VCaP (cell line): ENCODE measurements around the gene RAB15.

ENCODE experiments used
- H3K27ac ChIP-seq: fragments of 450-650 bp; 2 replicates; pipeline ENCODE4 v1.5.1; 2017
- TF ChIP-seq, protein P1 (sequence below): fragments of 450-650 bp; conservative IDR thresholded peaks from 2 replicates; pipeline ENCODE4 v1.5.1; 2017; ENCODE audit warnings: mild to moderate bottlenecking, moderate library complexity

The RAB15 gene

GRCh38 chr14:64943556-64943955 is 28.6 kb downstream of the RAB15 start:
- no peak overlapping the region for H3K27ac ChIP-seq
- TF ChIP-seq, protein P1, sequence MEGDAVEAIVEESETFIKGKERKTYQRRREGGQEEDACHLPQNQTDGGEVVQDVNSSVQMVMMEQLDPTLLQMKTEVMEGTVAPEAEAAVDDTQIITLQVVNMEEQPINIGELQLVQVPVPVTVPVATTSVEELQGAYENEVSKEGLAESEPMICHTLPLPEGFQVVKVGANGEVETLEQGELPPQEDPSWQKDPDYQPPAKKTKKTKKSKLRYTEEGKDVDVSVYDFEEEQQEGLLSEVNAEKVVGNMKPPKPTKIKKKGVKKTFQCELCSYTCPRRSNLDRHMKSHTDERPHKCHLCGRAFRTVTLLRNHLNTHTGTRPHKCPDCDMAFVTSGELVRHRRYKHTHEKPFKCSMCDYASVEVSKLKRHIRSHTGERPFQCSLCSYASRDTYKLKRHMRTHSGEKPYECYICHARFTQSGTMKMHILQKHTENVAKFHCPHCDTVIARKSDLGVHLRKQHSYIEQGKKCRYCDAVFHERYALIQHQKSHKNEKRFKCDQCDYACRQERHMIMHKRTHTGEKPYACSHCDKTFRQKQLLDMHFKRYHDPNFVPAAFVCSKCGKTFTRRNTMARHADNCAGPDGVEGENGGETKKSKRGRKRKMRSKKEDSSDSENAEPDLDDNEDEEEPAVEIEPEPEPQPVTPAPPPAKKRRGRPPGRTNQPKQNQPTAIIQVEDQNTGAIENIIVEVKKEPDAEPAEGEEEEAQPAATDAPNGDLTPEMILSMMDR = no peak

DNA sequence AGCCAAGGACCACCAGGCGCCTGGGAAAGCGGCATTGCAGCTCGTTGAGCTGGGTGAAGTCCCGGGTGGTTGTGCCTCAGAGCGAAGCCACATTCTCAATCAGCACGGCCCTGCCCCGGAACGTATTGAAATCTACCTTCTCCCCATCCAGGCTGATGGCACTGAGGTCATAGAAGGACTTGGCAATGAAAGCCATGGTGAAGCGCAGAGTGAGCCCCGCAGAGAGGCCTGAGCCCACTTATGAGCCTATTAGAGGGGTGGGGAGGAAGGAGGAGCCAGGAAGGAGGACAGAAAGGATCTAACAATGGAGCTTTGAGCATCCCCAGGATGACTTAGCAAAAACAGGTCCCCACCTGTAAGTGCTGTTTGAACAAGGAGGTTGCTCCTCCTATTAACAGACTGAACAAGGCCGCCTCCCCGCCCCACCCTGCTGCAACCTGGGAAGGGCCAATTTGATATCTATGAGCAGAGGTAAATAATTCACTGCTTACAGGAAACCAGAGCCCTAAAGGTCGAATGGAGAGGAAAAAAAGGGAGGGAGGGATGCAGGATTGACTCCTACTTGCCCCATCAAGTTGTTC is 29.5 kb downstream of the RAB15 start, which contains the start of gene GPX2:
Gene GPX2 (minus strand): TSS at position 215 of the 581 bp plus-strand sequence. CDS start 19 bp downstream, at position 196.
- TF ChIP-seq, protein P1 = no peak
- no peak within 1 kb of the TSS for H3K27ac ChIP-seq

- TF ChIP-seq, protein P1 = no peak
- H3K27ac ChIP-seq = peak overlapping the region; percentile 83; the same call in 1 of the 2 replicates
These were observed 31.7 kb downstream of the RAB15 start for GRCh38 chr14:64940336-64940910.

- peak overlapping the region; percentile 83 for H3K27ac ChIP-seq
- TF ChIP-seq, protein P1 = no peak
These were observed 32.3 kb downstream of the RAB15 start for GRCh38 chr14:64939817-64940190.

GRCh38 chr14:64938972-64939816 is 32.9 kb downstream of the RAB15 start:
- TF ChIP-seq, protein P1 = no peak
- peak overlapping the region; percentile 83 for H3K27ac ChIP-seq

DNA sequence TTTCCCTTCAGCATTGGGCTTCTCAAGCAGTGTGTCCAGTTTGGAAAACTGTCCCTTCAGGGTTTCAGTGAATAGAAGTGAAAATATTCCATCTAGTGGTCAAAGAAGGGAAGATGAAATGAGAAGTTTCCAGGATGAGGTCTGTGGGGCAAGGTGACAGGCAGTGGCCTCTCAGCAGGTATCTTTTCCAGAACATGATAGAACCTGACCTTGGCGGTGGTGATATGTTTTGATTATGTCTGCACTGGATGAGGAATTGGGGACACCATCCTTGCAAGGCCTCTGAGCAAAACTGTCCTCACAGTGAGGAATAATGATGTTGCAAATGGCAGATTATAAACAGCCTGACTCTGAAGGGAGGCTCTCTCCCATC is 34.3 kb downstream of the RAB15 start:
- TF ChIP-seq, protein P1 = peak; percentile 36; the same call in 1 of the 2 replicates
- H3K27ac ChIP-seq = peak overlapping the region; percentile 83

DNA sequence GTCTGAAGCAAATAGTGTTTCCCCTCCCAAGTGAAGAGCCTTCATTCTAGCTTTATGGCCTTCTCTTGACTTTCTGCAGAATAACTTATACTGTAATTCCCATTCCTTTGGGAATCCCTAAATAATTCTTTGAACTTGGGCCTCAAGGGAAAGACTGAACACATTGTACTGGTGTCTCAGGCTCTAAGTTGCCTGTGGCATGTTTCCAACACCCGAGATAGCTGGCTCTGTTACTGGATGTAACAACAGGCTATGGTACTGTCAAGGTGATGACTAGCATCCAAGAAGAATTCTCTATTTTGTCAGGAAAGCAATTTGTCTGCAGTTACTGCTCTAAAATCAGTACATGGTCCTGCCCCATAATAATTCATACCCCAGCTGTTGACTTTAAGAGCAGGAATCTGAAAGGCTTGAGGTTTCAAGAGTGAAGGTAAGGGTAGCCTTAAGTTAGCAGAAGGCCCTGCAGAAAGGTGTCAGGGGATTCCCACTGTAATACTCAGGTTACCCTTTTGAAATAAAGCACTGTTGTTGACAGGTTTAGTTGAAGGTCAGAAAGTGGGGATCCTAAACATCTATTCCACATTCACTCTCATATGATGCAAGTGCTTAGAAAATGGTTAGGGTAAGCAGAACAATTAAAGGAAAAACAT is 34.8 kb downstream of the RAB15 start:
- TF ChIP-seq, protein P1 = no peak
- peak overlapping the region; percentile 83 for H3K27ac ChIP-seq
